ENCODE data around the gene PLCB2. TPM values are rescaled to one million over a fixed set of nuclear protein-coding genes. Genes with fewer than 3 reads are reported as not detected.
A peak's percentile ranks its signal among the peaks of the same experiment; 100 is the strongest.

Gene PLCB2
- total RNA-seq, 1 donor from 2014 or later, result 3.7 TPM

DNA sequence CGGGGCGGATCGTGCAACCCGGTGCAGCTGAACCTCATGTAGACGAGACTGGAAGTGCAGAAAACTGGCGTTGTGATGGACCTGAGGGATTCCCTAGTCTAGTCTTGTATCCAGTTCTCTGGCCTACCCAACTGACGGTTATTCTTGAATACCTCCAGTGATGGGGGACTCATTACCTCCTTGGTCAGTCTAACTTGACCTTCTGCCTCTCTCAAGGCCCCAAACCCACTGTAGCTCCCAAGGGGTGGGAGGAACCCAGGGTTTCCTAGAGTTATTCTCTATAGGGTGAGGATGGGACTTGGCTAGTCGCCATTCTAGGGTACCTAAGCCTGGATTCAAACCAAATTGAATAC lies 57.5 kb downstream of the PLCB2 start:
- H3K4me3 ChIP-seq (ENCODE audit: insufficient read depth, low read depth, low read length), result no peak overlapping the region
- H3K9me3 ChIP-seq (ENCODE audit: insufficient read depth, low read depth, low read length), result no peaks in the 10 kb centered on the region
- peaks cover 1% of the 10 kb centered on the region for H3K9me3 Mint-ChIP-seq (ENCODE audit: unreplicated experiment)
- TF ChIP-seq, protein P1, sequence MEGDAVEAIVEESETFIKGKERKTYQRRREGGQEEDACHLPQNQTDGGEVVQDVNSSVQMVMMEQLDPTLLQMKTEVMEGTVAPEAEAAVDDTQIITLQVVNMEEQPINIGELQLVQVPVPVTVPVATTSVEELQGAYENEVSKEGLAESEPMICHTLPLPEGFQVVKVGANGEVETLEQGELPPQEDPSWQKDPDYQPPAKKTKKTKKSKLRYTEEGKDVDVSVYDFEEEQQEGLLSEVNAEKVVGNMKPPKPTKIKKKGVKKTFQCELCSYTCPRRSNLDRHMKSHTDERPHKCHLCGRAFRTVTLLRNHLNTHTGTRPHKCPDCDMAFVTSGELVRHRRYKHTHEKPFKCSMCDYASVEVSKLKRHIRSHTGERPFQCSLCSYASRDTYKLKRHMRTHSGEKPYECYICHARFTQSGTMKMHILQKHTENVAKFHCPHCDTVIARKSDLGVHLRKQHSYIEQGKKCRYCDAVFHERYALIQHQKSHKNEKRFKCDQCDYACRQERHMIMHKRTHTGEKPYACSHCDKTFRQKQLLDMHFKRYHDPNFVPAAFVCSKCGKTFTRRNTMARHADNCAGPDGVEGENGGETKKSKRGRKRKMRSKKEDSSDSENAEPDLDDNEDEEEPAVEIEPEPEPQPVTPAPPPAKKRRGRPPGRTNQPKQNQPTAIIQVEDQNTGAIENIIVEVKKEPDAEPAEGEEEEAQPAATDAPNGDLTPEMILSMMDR (IDR thresholded peaks at IDR 0.05; ENCODE audit: insufficient read depth, low read depth, low read length), result no peak
- H3K27ac ChIP-seq (ENCODE audit: low read depth, low read length), result no peak overlapping the region
- H4K20me1 ChIP-seq (ENCODE audit: insufficient read depth, low read length), result no peaks in the 10 kb centered on the region
- DNase-seq (ENCODE audit: low read depth) (no peak), FAIRE-seq (no peak)
- peaks cover 18% of the 10 kb centered on the region for H3K4me1 Mint-ChIP-seq (ENCODE audit: low read depth, unreplicated experiment)
- no peaks in the 10 kb centered on the region for H3K36me3 ChIP-seq (ENCODE audit: insufficient read depth, low read length)
- peaks cover 31% of the 10 kb centered on the region for H3K27me3 ChIP-seq (ENCODE audit: insufficient read depth, low read length)
- H3K4me1 ChIP-seq (ENCODE audit: insufficient read depth, low read length), result peaks cover 22% of the 10 kb centered on the region
- no peak overlapping the region for H3K9ac ChIP-seq (ENCODE audit: low read length)
- H3K4me3 Mint-ChIP-seq (ENCODE audit: unreplicated experiment), result no peak overlapping the region
- no peaks in the 10 kb centered on the region for H3K79me2 ChIP-seq (ENCODE audit: insufficient read depth, low read length)
- H3K4me2 ChIP-seq (ENCODE audit: low read length), result peak overlapping the region; percentile 6
- peaks cover 3% of the 10 kb centered on the region for H3K36me3 Mint-ChIP-seq (ENCODE audit: low read depth, unreplicated experiment)
- no peak overlapping the region for H3K27ac Mint-ChIP-seq (ENCODE audit: unreplicated experiment)
- no peak overlapping the region for H2AFZ ChIP-seq (ENCODE audit: low read depth, low read length)
- H3K27me3 Mint-ChIP-seq (ENCODE audit: low read depth, unreplicated experiment), result peaks cover 56% of the 10 kb centered on the region

DNA sequence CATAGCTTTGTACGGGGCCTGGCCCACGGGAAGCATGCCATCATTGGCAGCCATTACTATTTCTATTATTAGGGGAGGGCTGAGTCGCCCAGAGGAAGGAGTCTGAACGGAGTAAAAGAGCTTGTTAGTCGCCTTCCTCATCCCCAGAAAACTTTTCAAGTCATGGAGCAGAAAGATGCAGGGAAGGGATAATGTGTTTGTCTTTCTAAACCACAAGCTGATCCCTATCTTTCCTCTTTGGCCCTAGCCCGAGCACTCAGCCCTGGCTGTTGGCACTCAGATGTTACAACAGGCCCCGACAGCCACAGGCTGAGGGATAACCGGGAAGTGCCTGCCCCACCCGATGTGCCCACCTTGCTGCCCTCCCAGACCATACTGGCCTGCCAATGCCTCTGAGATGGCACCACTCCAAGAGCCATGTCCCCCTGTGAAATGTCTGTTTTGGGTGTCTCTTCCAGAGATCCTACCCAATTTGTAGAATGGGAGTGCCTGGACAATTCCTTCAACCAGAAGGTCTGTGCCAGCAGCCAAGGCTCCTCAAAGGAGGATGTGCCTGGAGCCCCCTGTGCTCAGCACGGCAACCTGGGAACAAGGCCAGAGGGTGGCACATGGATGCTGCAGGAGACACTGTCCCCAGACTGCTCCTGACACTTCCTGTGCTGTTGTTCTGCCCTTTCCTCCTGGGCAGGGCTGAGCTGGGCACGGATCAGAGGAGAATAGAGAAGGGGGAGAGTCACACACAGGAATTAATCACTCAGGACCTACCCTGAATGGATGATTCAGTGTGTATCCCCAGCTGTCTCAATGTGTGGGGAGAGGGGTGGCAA lies 58.0 kb downstream of the PLCB2 start:
- H3K27ac ChIP-seq (ENCODE audit: low read depth, low read length), result no peak overlapping the region
- peaks cover 22% of the 10 kb centered on the region for H3K4me1 ChIP-seq (ENCODE audit: insufficient read depth, low read length)
- peak overlapping the region; percentile 6 for H3K4me2 ChIP-seq (ENCODE audit: low read length)
- no peaks in the 10 kb centered on the region for H4K20me1 ChIP-seq (ENCODE audit: insufficient read depth, low read length)
- no peak for TF ChIP-seq EZH2 (IDR thresholded peaks at IDR 0.05; ENCODE audit: insufficient read depth, low read length)
- TF ChIP-seq, protein P1 (IDR thresholded peaks at IDR 0.05; ENCODE audit: insufficient read depth, low read depth, low read length), result no peak
- FAIRE-seq, result no peak
- H3K27me3 ChIP-seq (ENCODE audit: insufficient read depth, low read length), result peaks cover 31% of the 10 kb centered on the region
- H3K4me3 ChIP-seq (ENCODE audit: insufficient read depth, low read depth, low read length), result no peak overlapping the region
- Mint-ChIP-seq H3K4me1 (ENCODE audit: low read depth, unreplicated experiment) (peaks cover 19% of the 10 kb centered on the region), H3K27me3 (ENCODE audit: low read depth, unreplicated experiment) (peaks cover 56% of the 10 kb centered on the region), H3K27ac (ENCODE audit: unreplicated experiment) (no peak overlapping the region), H3K9me3 (ENCODE audit: unreplicated experiment) (peaks cover 1% of the 10 kb centered on the region), H3K4me3 (ENCODE audit: unreplicated experiment) (no peak overlapping the region), H3K36me3 (ENCODE audit: low read depth, unreplicated experiment) (peaks cover 3% of the 10 kb centered on the region)
- DNase-seq (ENCODE audit: low read depth), result peak; percentile 50
- H3K36me3 ChIP-seq (ENCODE audit: insufficient read depth, low read length), result no peaks in the 10 kb centered on the region
- no peak overlapping the region for H2AFZ ChIP-seq (ENCODE audit: low read depth, low read length)
- H3K9me3 ChIP-seq (ENCODE audit: insufficient read depth, low read depth, low read length), result no peaks in the 10 kb centered on the region
- H3K79me2 ChIP-seq (ENCODE audit: insufficient read depth, low read length), result no peaks in the 10 kb centered on the region
- H3K9ac ChIP-seq (ENCODE audit: low read length), result no peak overlapping the region

Measured in astrocyte (in vitro differentiated cells and primary cell).